CD14-positive monocyte (primary cell): Measurements from ENCODE around the gene KCNA1. TPM values are rescaled to one million over a fixed set of nuclear protein-coding genes. Genes with fewer than 3 reads are reported as not detected.

ENCODE experiments used
- DNase-seq, 3 donors: peaks; one replicate each; pipeline ENCODE4 v3.0.0-alpha.2; 2011 to 2022
- H2AFZ ChIP-seq: 2 replicates; pipeline ENCODE4 v1.6.0; 2012; ENCODE audit warnings: mild to moderate bottlenecking, low read depth, low read length, inconsistent platforms; ENCODE audit not compliant: insufficient read depth, poor library complexity, severe bottlenecking
- H3K27ac ChIP-seq, 2 donors: 1 replicate in 1 of 2; 2 replicates in 1 of 2; pipeline ENCODE4 v1.5.1; 2012 to 2013; ENCODE audit warnings: low read length in 2 of 2, control low read depth in 1 of 2, inconsistent platforms in 1 of 2, low read depth in 1 of 2, mild to moderate bottlenecking in 1 of 2
- H3K27me3 ChIP-seq, 2 donors: one replicate each; pipeline versions ENCODE4 v1.6.0 to v1.6.1; 2011 to 2013; ENCODE audit warnings: low read length in 2 of 2; ENCODE audit not compliant: control insufficient read depth in 2 of 2, insufficient read depth in 2 of 2
- H3K36me3 ChIP-seq, 2 donors: replicated peaks in 1 of 2; 1 replicate in 1 of 2; 2 replicates in 1 of 2; pipeline versions ENCODE4 v1.5.1 to v1.6.1; 2012 to 2013; ENCODE audit warnings: low read length in 2 of 2, control low read depth in 1 of 2, inconsistent platforms in 1 of 2, mild to moderate bottlenecking in 1 of 2; ENCODE audit not compliant: insufficient read depth in 2 of 2, control insufficient read depth in 1 of 2
- H3K4me1 ChIP-seq, 2 donors: 1 replicate in 1 of 2; 2 replicates in 1 of 2; pipeline versions ENCODE4 v1.5.1 to v1.6.1; 2012 to 2013; ENCODE audit warnings: low read length in 2 of 2, control low read depth in 1 of 2, inconsistent platforms in 1 of 2, mild to moderate bottlenecking in 1 of 2, moderate library complexity in 1 of 2; ENCODE audit not compliant: insufficient read depth in 2 of 2, control insufficient read depth in 1 of 2
- H3K4me2 ChIP-seq: replicated peaks from 2 replicates; pipeline ENCODE3; 2012; ENCODE audit warnings: low read length, moderate library complexity, mild to moderate bottlenecking; ENCODE audit not compliant: poor library complexity, severe bottlenecking; ENCODE audit errors: extremely low read depth
- H3K4me3 ChIP-seq, 3 experiments: fragments of 200-600 bp in 1 of 3; sonication (generic) in 1 of 3; replicated peaks in 1 of 3; 1 replicate in 2 of 3; 2 replicates in 1 of 3; pipeline ENCODE4 v1.5.1; 2011 to 2013; ENCODE audit warnings: low read length in 3 of 3, mild to moderate bottlenecking in 3 of 3, control low read depth in 2 of 3, low read depth in 2 of 3, inconsistent platforms in 1 of 3, moderate library complexity in 1 of 3
- H3K79me2 ChIP-seq: 2 replicates; pipeline ENCODE4 v1.6.0; 2012; ENCODE audit warnings: mild to moderate bottlenecking, control low read depth, inconsistent platforms, low read length, moderate library complexity; ENCODE audit not compliant: insufficient read depth
- H3K9ac ChIP-seq: 2 replicates; pipeline ENCODE4 v1.6.0; 2017; ENCODE audit warnings: low read length, mild to moderate bottlenecking; ENCODE audit not compliant: insufficient read depth, poor library complexity, severe bottlenecking
- H3K9me3 ChIP-seq, 2 donors: replicated peaks in 1 of 2; 1 replicate in 1 of 2; 2 replicates in 1 of 2; pipeline versions ENCODE4 v1.5.1 to v1.6.1; 2012 to 2013; ENCODE audit warnings: low read length in 2 of 2, control low read depth in 1 of 2; ENCODE audit not compliant: control insufficient read depth in 1 of 2, insufficient read depth in 1 of 2
- H4K20me1 ChIP-seq: 2 replicates; pipeline ENCODE4 v1.6.0; 2012; ENCODE audit warnings: mild to moderate bottlenecking, low read length, control low read depth, moderate library complexity; ENCODE audit not compliant: insufficient read depth
- H3K27ac Mint-ChIP-seq, 7 donors: one replicate each; pipeline ENCODE4 v1.8.0; 2020; ENCODE audit warnings: mild to moderate bottlenecking in 7 of 7, mixed read lengths in 7 of 7, moderate library complexity in 6 of 7, inconsistent platforms in 2 of 7
- H3K27me3 Mint-ChIP-seq, 3 donors: one replicate each; pipeline ENCODE4 v1.8.0; 2021 to 2022; ENCODE audit warnings: low read depth in 3 of 3, mild to moderate bottlenecking in 3 of 3, mixed read lengths in 3 of 3, moderate library complexity in 3 of 3, inconsistent platforms in 1 of 3
- H3K36me3 Mint-ChIP-seq, 2 donors: one replicate each; pipeline ENCODE4 v1.8.0; 2020; ENCODE audit warnings: mixed read lengths in 2 of 2, inconsistent platforms in 1 of 2, mild to moderate bottlenecking in 1 of 2
- H3K4me1 Mint-ChIP-seq: one replicate; pipeline ENCODE4 v1.8.0; 2020; ENCODE audit warnings: mild to moderate bottlenecking, mixed read lengths
- H3K4me3 Mint-ChIP-seq, 2 donors: one replicate each; pipeline ENCODE4 v1.8.0; 2020; ENCODE audit warnings: mild to moderate bottlenecking in 2 of 2, mixed read lengths in 2 of 2, moderate library complexity in 1 of 2
- H3K9me3 Mint-ChIP-seq, 7 donors: one replicate each; pipeline ENCODE4 v1.8.0; 2020 to 2022; ENCODE audit warnings: mixed read lengths in 7 of 7, mild to moderate bottlenecking in 6 of 7, moderate library complexity in 6 of 7, inconsistent platforms in 2 of 7
- CTCF ChIP-seq: fragments of 200-600 bp; IDR thresholded peaks from one replicate; pipeline ENCODE4 v1.8.0; 2022; ENCODE audit warnings: antibody characterized with exemption, mild to moderate bottlenecking
- WGBS: methylation state at CpG from one replicate; pipeline ENCODE4 v1.1.5; 2013; ENCODE audit warnings: missing lambda C conversion rate; ENCODE audit not compliant: insufficient coverage; 5-methylcytosine and 5-hydroxymethylcytosine counted together
- intact Hi-C, 2 donors: fragments of 100-400 bp; cut with micrococcal nuclease; formaldehyde crosslinking; loops; one replicate each; pipeline versions ENCODE4 v1.15.0 to v1.15.1; 2023
- polyA plus RNA-seq, 3 donors: library from polyadenylated mRNA; depleted of rRNA in 1 of 3; unstranded in 2 of 3; stranded (reverse) in 1 of 3; fragments of 300-500 nt in 2 of 3; fragments of >200 nt in 1 of 3; fragmentation: Illumina TruSeq in 2 of 3; gene quantifications; 1 replicate in 2 of 3; 2 replicates in 1 of 3; pipeline ENCODE4 v1.2.3, GENCODE V29; 2012 to 2021

KCNA1 gene
- polyA plus RNA-seq, 3 donors = not detected

- Histone ChIP-seq H3K4me3 (no peak overlapping the region), H3K79me2 (no peaks in the 10 kb centered on the region), H3K36me3 (no peaks in the 10 kb centered on the region), H3K9ac (no peak overlapping the region), H3K9me3 (no peaks in the 10 kb centered on the region), H2AFZ (no peak overlapping the region), H3K4me2 (no peak overlapping the region), H3K27ac (no peak overlapping the region), H4K20me1 (no peaks in the 10 kb centered on the region), H3K27me3 (peaks cover 22 to 25% of the 10 kb centered on the region in 2 donors), H3K4me1 (peaks cover 0 to 4% of the 10 kb centered on the region in 2 donors)
- Mint-ChIP-seq H3K36me3 (no peaks in the 10 kb centered on the region), H3K27ac (no peak overlapping the region), H3K4me1 (peaks cover 4% of the 10 kb centered on the region), H3K9me3 (no peaks in the 10 kb centered on the region), H3K4me3 (no peak overlapping the region), H3K27me3 (peaks cover 26 to 49% (median 28%) of the 10 kb centered on the region in 3 donors)
- no peak for DNase-seq
- no peak for TF ChIP-seq CTCF
- intact Hi-C loops = no loop called here
- 80% methylated on average over 3 of the region's 10 CpGs for WGBS
Measured at GRCh38 chr12:4954621-4955354, 45.1 kb downstream of the KCNA1 start.

GRCh38 chr12:4956054-4956453 lies 46.3 kb downstream of the KCNA1 start:
- Histone ChIP-seq H2AFZ (no peak overlapping the region), H3K4me1 (peaks cover 0 to 4% of the 10 kb centered on the region in 2 donors), H3K79me2 (no peaks in the 10 kb centered on the region), H3K9ac (no peak overlapping the region), H3K27ac (no peak overlapping the region), H3K4me3 (no peak overlapping the region), H3K27me3 (peaks cover 22 to 25% of the 10 kb centered on the region in 2 donors), H4K20me1 (no peaks in the 10 kb centered on the region), H3K9me3 (no peaks in the 10 kb centered on the region), H3K4me2 (no peak overlapping the region), H3K36me3 (no peaks in the 10 kb centered on the region)
- H3K4me3 Mint-ChIP-seq = no peak overlapping the region
- peaks cover 4% of the 10 kb centered on the region for H3K4me1 Mint-ChIP-seq
- intact Hi-C loops = no loop called here
- no peak overlapping the region for H3K27ac Mint-ChIP-seq
- H3K9me3 Mint-ChIP-seq = no peaks in the 10 kb centered on the region
- no peak for TF ChIP-seq CTCF
- no peaks in the 10 kb centered on the region for H3K36me3 Mint-ChIP-seq
- no peak for DNase-seq
- 54% methylated on average over 2 of the region's 2 CpGs for WGBS
- peaks cover 26 to 46% (median 30%) of the 10 kb centered on the region in 3 donors for H3K27me3 Mint-ChIP-seq
